K562 (cell line): ENCODE results near the gene SCN1A. TPM values are rescaled to one million over a fixed set of nuclear protein-coding genes. Genes with fewer than 3 reads are reported as not detected.

Source experiments
- ATAC-seq: fragments of 200-7000 bp; cut with Tn5 transposase; 3 replicates; pipeline ENCODE4 v1.9.1; 2020; ENCODE audit warnings: moderate library complexity
- BruUV-seq: library from RNA; stranded (reverse); fragments of 400-500 nt; replicated peaks from 2 replicates; lab custom pipeline; 2021; lab: Mats Ljungman, UMichigan
- CTCF ChIA-PET: fragments of 300-600 bp; formaldehyde crosslinking; extraction: SDS; loops from one replicate; lab custom pipeline; 2021; ENCODE audit warnings: low intra/inter-chr PET ratio; lab: Yijun Ruan, JAX
- POLR2A ChIA-PET: fragments of 300-600, 350-650 bp; sonication (Branson Sonifier 250); formaldehyde crosslinking; extraction: SDS; loops from one replicate; lab custom pipeline; 2021; ENCODE audit warnings: antibody characterized with exemption, inconsistent platforms; lab: Yijun Ruan, JAX
- DNase-seq, 4 experiments: peaks; one replicate each; pipeline versions ENCODE4 v3.0.0 to v3.0.0-alpha.2; 2011 to 2018; ENCODE audit warnings: low spot score in 3 of 4, mixed read lengths in 3 of 4; ENCODE audit errors: extremely low read depth in 1 of 4
- FAIRE-seq: peaks from 2 replicates; lab custom pipeline; 2011; peaks lifted over from hg19 to GRCh38; lab: Jason Lieb, UNC
- H2AFZ ChIP-seq: 2 replicates; pipeline ENCODE4 v1.6.0; 2011; ENCODE audit warnings: low read depth, low read length, control low read depth, inconsistent platforms
- H3K27ac ChIP-seq: fragments of 200-600 bp; 3 replicates; pipeline ENCODE4 v1.8.0; 2011; ENCODE audit warnings: low read depth, mild to moderate bottlenecking, control low read depth, inconsistent platforms, low read length, moderate library complexity, mixed read lengths; ENCODE audit errors: extremely low read depth
- H3K27me3 ChIP-seq, 2 experiments: fragments of 300-600 bp in 1 of 2; 2 replicates in 1 of 2; 3 replicates in 1 of 2; pipeline versions ENCODE4 v1.6.0 to v1.8.0; 2011; ENCODE audit warnings: inconsistent platforms in 2 of 2, low read length in 2 of 2, mild to moderate bottlenecking in 1 of 2, mixed read lengths in 1 of 2, moderate library complexity in 1 of 2; ENCODE audit not compliant: control insufficient read depth in 2 of 2, insufficient read depth in 2 of 2
- H3K36me3 ChIP-seq: fragments of 300-600 bp; 3 replicates; pipeline ENCODE4 v1.8.0; 2011; ENCODE audit warnings: mild to moderate bottlenecking, low read length, inconsistent platforms; ENCODE audit not compliant: control insufficient read depth, insufficient read depth
- H3K4me1 ChIP-seq, 2 experiments: fragments of 200-600 bp in 1 of 2; replicated peaks in 1 of 2; 2 replicates in 1 of 2; 3 replicates in 1 of 2; pipeline versions ENCODE4 v1.5.1 to v1.8.0; 2011; ENCODE audit warnings: inconsistent platforms in 2 of 2, low read length in 2 of 2, mild to moderate bottlenecking in 1 of 2, mixed read lengths in 1 of 2, moderate library complexity in 1 of 2; ENCODE audit not compliant: control insufficient read depth in 2 of 2, insufficient read depth in 2 of 2
- H3K4me2 ChIP-seq: 2 replicates; pipeline ENCODE4 v1.6.1; 2011; ENCODE audit warnings: low read length, control low read depth, inconsistent platforms, mixed read lengths; ENCODE audit not compliant: insufficient read depth
- H3K4me3 ChIP-seq: fragments of 200-600 bp; sonication (generic), shearing (Covaris generic); 2 replicates; pipeline ENCODE4 v1.5.1; 2016; ENCODE audit warnings: control low read depth, inconsistent platforms
- H3K79me2 ChIP-seq: fragments of 200-600 bp; 3 replicates; pipeline ENCODE4 v1.8.0; 2011; ENCODE audit warnings: low read length, inconsistent platforms; ENCODE audit not compliant: control insufficient read depth, insufficient read depth
- H3K9ac ChIP-seq, 2 experiments: 2 replicates each; pipeline versions ENCODE4 v1.6.0 to v1.6.1; 2011; ENCODE audit warnings: low read depth in 2 of 2, low read length in 2 of 2, control low read depth in 1 of 2, inconsistent platforms in 1 of 2, mild to moderate bottlenecking in 1 of 2, mixed read lengths in 1 of 2; ENCODE audit not compliant: insufficient read depth in 1 of 2
- H3K9me1 ChIP-seq: one replicate; pipeline ENCODE4 v1.6.0; 2011; ENCODE audit warnings: inconsistent platforms, mild to moderate bottlenecking, low read length, moderate library complexity; ENCODE audit not compliant: control insufficient read depth, insufficient read depth
- H3K9me3 ChIP-seq: replicated peaks from 2 replicates; pipeline ENCODE4 v1.5.1; 2011; ENCODE audit warnings: low read depth, low read length, inconsistent platforms; ENCODE audit not compliant: control insufficient read depth, insufficient read depth
- H4K20me1 ChIP-seq: replicated peaks from 2 replicates; pipeline ENCODE4 v1.6.1; 2011; ENCODE audit warnings: low read length, inconsistent platforms, mixed read lengths; ENCODE audit not compliant: control insufficient read depth, insufficient read depth
- BCOR ChIP-seq: fragments of 450-650 bp; IDR thresholded peaks from 2 replicates; pipeline ENCODE4 v1.6.1; 2016
- BRF1 ChIP-seq: IDR thresholded peaks from 3 replicates; pipeline ENCODE4 v1.6.1; 2011; ENCODE audit warnings: borderline replicate concordance, mild to moderate bottlenecking; ENCODE audit not compliant: insufficient read length; ENCODE audit errors: extremely low read depth
- CREM ChIP-seq: IDR thresholded peaks from 2 replicates; pipeline ENCODE4 v1.6.1; 2014; ENCODE audit warnings: antibody characterized with exemption, low read depth
- DDX20 ChIP-seq: fragments of 450-650 bp; IDR thresholded peaks from 2 replicates; pipeline ENCODE4 v1.6.1; 2016; ENCODE audit warnings: missing genetic modification characterization, low read depth, mild to moderate bottlenecking, missing compliant biosample characterization, moderate library complexity
- EWSR1 ChIP-seq: fragments of 450-650 bp; IDR thresholded peaks from 2 replicates; pipeline ENCODE4 v1.6.1; 2018; ENCODE audit warnings: borderline replicate concordance, mild to moderate bottlenecking, low read depth, moderate library complexity; ENCODE audit not compliant: partially characterized antibody
- HNRNPL ChIP-seq: fragments of 200-400 bp; formaldehyde crosslinking; IDR thresholded peaks from 2 replicates; pipeline ENCODE4 v1.6.1; 2017; ENCODE audit warnings: low read depth, mild to moderate bottlenecking, low read length
- MAFG ChIP-seq: fragments of 450-650 bp; conservative IDR thresholded peaks from 2 replicates; pipeline ENCODE4 v1.6.1; 2016; ENCODE audit warnings: missing genetic modification characterization, missing compliant biosample characterization
- NR1H2 ChIP-seq: sonication (generic); formaldehyde crosslinking; IDR thresholded peaks from 2 replicates; pipeline ENCODE4 v1.4.0; 2020; ENCODE audit warnings: mild to moderate bottlenecking, missing genetic modification reagents
- ZNF316 ChIP-seq: fragments of 450-650 bp; IDR thresholded peaks from 2 replicates; pipeline ENCODE4 v1.6.1; 2016
- ZNF57 ChIP-seq: fragments of 450-650 bp; formaldehyde crosslinking; IDR thresholded peaks from 2 replicates; pipeline ENCODE4 v1.4.0; 2020; ENCODE audit warnings: mild to moderate bottlenecking, moderate library complexity
- WGBS: fragments of 100-300 bp; shearing (Covaris generic); methylation state at CpG from one replicate; pipeline ENCODE4 v1.1.6; 2016; ENCODE audit warnings: low coverage, mixed read lengths; ENCODE audit not compliant: insufficient coverage; ENCODE audit errors: missing lambda C conversion rate; 5-methylcytosine and 5-hydroxymethylcytosine counted together
- in situ Hi-C: fragments of 300-500 bp; cut with MboI; formaldehyde crosslinking; loops from 4 replicates; pipeline ENCODE4 v1.15.0; 2018; ENCODE audit warnings: inconsistent platforms, mixed read lengths
- intact Hi-C: fragments of 100-400 bp; cut with micrococcal nuclease; formaldehyde crosslinking; loops from 2 replicates; pipeline ENCODE4 v1.14.2; 2022
- polyA plus RNA-seq, 8 experiments: library from polyadenylated mRNA; depleted of rRNA in 4 of 8; stranded (reverse) in 5 of 8; unstranded in 3 of 8; fragments of >200 nt; fragmentation: Nextera tagmentation in 2 of 8; fragmentation: Illumina TruSeq in 1 of 8; extraction: Ambion mirVana in 2 of 8; extraction: Trizol in 1 of 8; gene quantifications; 2 replicates each; pipeline versions ENCODE4 v1.2.1 to v1.2.3, GENCODE V29; 2011 to 2014; ENCODE audit warnings: inconsistent platforms in 1 of 8, missing spikeins in 1 of 8
- total RNA-seq, 7 experiments: library from RNA; depleted of rRNA in 6 of 7; stranded (reverse); fragments of >200 nt in 6 of 7; fragmentation: Illumina TruSeq in 2 of 7; extraction: Trizol in 2 of 7; gene quantifications; 2 replicates each; pipeline versions ENCODE4 v1.2.1 to v1.2.3, GENCODE V29; 2011 to 2021; ENCODE audit warnings: low replicate concordance in 1 of 7
- TF ChIP-seq, protein P1 (sequence below): fragments of 450-650 bp; formaldehyde crosslinking; IDR thresholded peaks from 2 replicates; pipeline ENCODE4 v1.4.0; 2022; ENCODE audit warnings: missing genetic modification characterization
- TF ChIP-seq, protein P2 (sequence below), 2 experiments: fragments of 450-650 bp; formaldehyde crosslinking in 1 of 2; IDR thresholded peaks; 2 replicates each; pipeline versions ENCODE4 v1.4.0 to v1.6.1; 2014 to 2020; ENCODE audit warnings: mild to moderate bottlenecking in 2 of 2, borderline replicate concordance in 1 of 2, low read depth in 1 of 2

Gene SCN1A
- total and polyA plus RNA-seq, 9 of the 15 experiments (the other 6 are each of a cell fraction or from before 2014, with no cell fraction given): not detected

- no peak for TF ChIP-seq EWSR1
- TF ChIP-seq CREM: no peak
- TF ChIP-seq NR1H2 (CRISPR knock-in tag): no peak
- no peak for TF ChIP-seq DDX20
- TF ChIP-seq BCOR: no peak
- no peak for TF ChIP-seq BRF1
- TF ChIP-seq ZNF316: peak; percentile 83
- no peak for TF ChIP-seq HNRNPL
- no peak for TF ChIP-seq ZNF57 (CRISPR knock-in tag)
Observed at GRCh38 chr2:165941827-165942226, 186.0 kb downstream of the SCN1A start (continued).

GRCh38 chr2:165938237-165938636 lies 189.6 kb downstream of the SCN1A start:
- intact Hi-C loops: no loop called here
- TF ChIP-seq ZNF316: peak; percentile 66
- TF ChIP-seq, protein P1, sequence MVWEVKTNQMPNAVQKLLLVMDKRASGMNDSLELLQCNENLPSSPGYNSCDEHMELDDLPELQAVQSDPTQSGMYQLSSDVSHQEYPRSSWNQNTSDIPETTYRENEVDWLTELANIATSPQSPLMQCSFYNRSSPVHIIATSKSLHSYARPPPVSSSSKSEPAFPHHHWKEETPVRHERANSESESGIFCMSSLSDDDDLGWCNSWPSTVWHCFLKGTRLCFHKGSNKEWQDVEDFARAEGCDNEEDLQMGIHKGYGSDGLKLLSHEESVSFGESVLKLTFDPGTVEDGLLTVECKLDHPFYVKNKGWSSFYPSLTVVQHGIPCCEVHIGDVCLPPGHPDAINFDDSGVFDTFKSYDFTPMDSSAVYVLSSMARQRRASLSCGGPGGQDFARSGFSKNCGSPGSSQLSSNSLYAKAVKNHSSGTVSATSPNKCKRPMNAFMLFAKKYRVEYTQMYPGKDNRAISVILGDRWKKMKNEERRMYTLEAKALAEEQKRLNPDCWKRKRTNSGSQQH: 0 out of 2 replicates have a peak, but pooled peaks have one; percentile 20
- TF ChIP-seq, protein P2, sequence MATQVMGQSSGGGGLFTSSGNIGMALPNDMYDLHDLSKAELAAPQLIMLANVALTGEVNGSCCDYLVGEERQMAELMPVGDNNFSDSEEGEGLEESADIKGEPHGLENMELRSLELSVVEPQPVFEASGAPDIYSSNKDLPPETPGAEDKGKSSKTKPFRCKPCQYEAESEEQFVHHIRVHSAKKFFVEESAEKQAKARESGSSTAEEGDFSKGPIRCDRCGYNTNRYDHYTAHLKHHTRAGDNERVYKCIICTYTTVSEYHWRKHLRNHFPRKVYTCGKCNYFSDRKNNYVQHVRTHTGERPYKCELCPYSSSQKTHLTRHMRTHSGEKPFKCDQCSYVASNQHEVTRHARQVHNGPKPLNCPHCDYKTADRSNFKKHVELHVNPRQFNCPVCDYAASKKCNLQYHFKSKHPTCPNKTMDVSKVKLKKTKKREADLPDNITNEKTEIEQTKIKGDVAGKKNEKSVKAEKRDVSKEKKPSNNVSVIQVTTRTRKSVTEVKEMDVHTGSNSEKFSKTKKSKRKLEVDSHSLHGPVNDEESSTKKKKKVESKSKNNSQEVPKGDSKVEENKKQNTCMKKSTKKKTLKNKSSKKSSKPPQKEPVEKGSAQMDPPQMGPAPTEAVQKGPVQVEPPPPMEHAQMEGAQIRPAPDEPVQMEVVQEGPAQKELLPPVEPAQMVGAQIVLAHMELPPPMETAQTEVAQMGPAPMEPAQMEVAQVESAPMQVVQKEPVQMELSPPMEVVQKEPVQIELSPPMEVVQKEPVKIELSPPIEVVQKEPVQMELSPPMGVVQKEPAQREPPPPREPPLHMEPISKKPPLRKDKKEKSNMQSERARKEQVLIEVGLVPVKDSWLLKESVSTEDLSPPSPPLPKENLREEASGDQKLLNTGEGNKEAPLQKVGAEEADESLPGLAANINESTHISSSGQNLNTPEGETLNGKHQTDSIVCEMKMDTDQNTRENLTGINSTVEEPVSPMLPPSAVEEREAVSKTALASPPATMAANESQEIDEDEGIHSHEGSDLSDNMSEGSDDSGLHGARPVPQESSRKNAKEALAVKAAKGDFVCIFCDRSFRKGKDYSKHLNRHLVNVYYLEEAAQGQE (IDR thresholded peaks at IDR 0.05; ENCODE audit: borderline replicate concordance): no peak
- TF ChIP-seq, protein P2 (CRISPR knock-in tag; IDR thresholded peaks at IDR 0.05; ENCODE audit: low read depth): no peak
- TF ChIP-seq MAFG (tag): 0 out of 2 replicates have a peak, but pooled peaks have one; percentile 9

More at GRCh38 chr2:165938237-165938636, 189.6 kb downstream of the SCN1A start:
- Histone ChIP-seq H4K20me1 (no peaks in the 10 kb centered on the region), H3K9me3 (no peaks in the 10 kb centered on the region), H3K4me1 (no peaks in the 10 kb centered on the region), H3K27ac (no peak overlapping the region), H3K9me1 (no peaks in the 10 kb centered on the region), H3K9ac (no peak overlapping the region), H3K4me3 (no peak overlapping the region), H3K4me2 (no peak overlapping the region), H2AFZ (no peak overlapping the region), H3K27me3 (no peaks in the 10 kb centered on the region), H3K36me3 (peaks cover 72% of the 10 kb centered on the region), H3K79me2 (no peaks in the 10 kb centered on the region)
- FAIRE-seq (no peak), DNase-seq (no peak), ATAC-seq (no peak)
- in situ Hi-C loops: loop anchor here (25.0 kb wide), 1 partner anchor 474 kb away; no protein-coding TSS in a partner anchor
- 94% methylated on average over 1 of the region's 1 CpG for WGBS
- CTCF ChIA-PET: no interaction called here
- no TSS peak for BruUV-seq
- POLR2A ChIA-PET: interaction anchor here (1.0 kb wide), 1 partner anchor 11 kb away, joined by 3 read pairs; no protein-coding TSS in a partner anchor
